K562 (cell line): Measurements from ENCODE around the gene MCIDAS. TPM values are rescaled to one million over a fixed set of nuclear protein-coding genes. Genes with fewer than 3 reads are reported as not detected.

Source experiments
- BACH1 ChIP-seq: fragments of 200-800 bp; sonication (Bioruptor generic); IDR thresholded peaks from 2 replicates; pipeline ENCODE4 v1.6.1; 2016; ENCODE audit warnings: missing genetic modification characterization, missing compliant biosample characterization
- SIRT6 ChIP-seq: IDR thresholded peaks from one replicate; pipeline ENCODE4 v1.6.1; 2012; ENCODE audit warnings: low read depth, mild to moderate bottlenecking, control low read depth, inconsistent platforms, low read length, moderate library complexity
- SP2 ChIP-seq: IDR thresholded peaks from 2 replicates; pipeline ENCODE4 v1.6.1; 2011; ENCODE audit warnings: mild to moderate bottlenecking, low read depth, low read length, moderate library complexity; ENCODE audit not compliant: poor library complexity, severe bottlenecking; ENCODE audit errors: extremely low read depth
- TAL1 ChIP-seq: fragments of 450-650 bp; IDR thresholded peaks from 2 replicates; pipeline ENCODE4 v1.6.1; 2016; ENCODE audit warnings: mild to moderate bottlenecking
- THRAP3 ChIP-seq: fragments of 450-650 bp; IDR thresholded peaks from 2 replicates; pipeline ENCODE4 v1.6.1; 2016; ENCODE audit warnings: mild to moderate bottlenecking, inconsistent platforms, borderline replicate concordance
- ZNF133 ChIP-seq: fragments of 250-450 bp; sonication (Bioruptor Pico); IDR thresholded peaks from 2 replicates; pipeline ENCODE4 v1.4.0; 2020; ENCODE audit warnings: mild to moderate bottlenecking
- polyA plus RNA-seq, 8 experiments: library from polyadenylated mRNA; depleted of rRNA in 4 of 8; stranded (reverse) in 5 of 8; unstranded in 3 of 8; fragments of >200 nt; fragmentation: Nextera tagmentation in 2 of 8; fragmentation: Illumina TruSeq in 1 of 8; extraction: Ambion mirVana in 2 of 8; extraction: Trizol in 1 of 8; gene quantifications; 2 replicates each; pipeline versions ENCODE4 v1.2.1 to v1.2.3, GENCODE V29; 2011 to 2014; ENCODE audit warnings: inconsistent platforms in 1 of 8, missing spikeins in 1 of 8
- total RNA-seq, 7 experiments: library from RNA; depleted of rRNA in 6 of 7; stranded (reverse); fragments of >200 nt in 6 of 7; fragmentation: Illumina TruSeq in 2 of 7; extraction: Trizol in 2 of 7; gene quantifications; 2 replicates each; pipeline versions ENCODE4 v1.2.1 to v1.2.3, GENCODE V29; 2011 to 2021; ENCODE audit warnings: low replicate concordance in 1 of 7
- TF ChIP-seq, protein P1 (sequence below): fragments of 450-650 bp; IDR thresholded peaks from 2 replicates; pipeline ENCODE4 v1.6.1; 2016; ENCODE audit warnings: mild to moderate bottlenecking, moderate library complexity
- TF ChIP-seq, protein P2 (sequence below): fragments of 450-650 bp; formaldehyde crosslinking; conservative IDR thresholded peaks from 2 replicates; pipeline ENCODE4 v1.4.0; 2022; ENCODE audit warnings: mild to moderate bottlenecking, missing genetic modification characterization
- TF ChIP-seq, protein P3 (sequence below): fragments of 250-450 bp; sonication (Bioruptor Pico); IDR thresholded peaks from 2 replicates; pipeline ENCODE4 v1.8.0; 2022; ENCODE audit warnings: moderate library complexity, mild to moderate bottlenecking, inconsistent platforms
- TF ChIP-seq, protein P4 (sequence below): fragments of 250-450 bp; sonication (Bioruptor Pico); IDR thresholded peaks from 2 replicates; pipeline ENCODE4 v1.8.0; 2022; ENCODE audit warnings: inconsistent platforms, mild to moderate bottlenecking, moderate library complexity, borderline replicate concordance

The MCIDAS gene
- total and polyA plus RNA-seq, 9 of the 15 experiments (the other 6 are each of a cell fraction or from before 2014, with no cell fraction given) = 0.07 to 1.5 (median 0.69) TPM

DNA sequence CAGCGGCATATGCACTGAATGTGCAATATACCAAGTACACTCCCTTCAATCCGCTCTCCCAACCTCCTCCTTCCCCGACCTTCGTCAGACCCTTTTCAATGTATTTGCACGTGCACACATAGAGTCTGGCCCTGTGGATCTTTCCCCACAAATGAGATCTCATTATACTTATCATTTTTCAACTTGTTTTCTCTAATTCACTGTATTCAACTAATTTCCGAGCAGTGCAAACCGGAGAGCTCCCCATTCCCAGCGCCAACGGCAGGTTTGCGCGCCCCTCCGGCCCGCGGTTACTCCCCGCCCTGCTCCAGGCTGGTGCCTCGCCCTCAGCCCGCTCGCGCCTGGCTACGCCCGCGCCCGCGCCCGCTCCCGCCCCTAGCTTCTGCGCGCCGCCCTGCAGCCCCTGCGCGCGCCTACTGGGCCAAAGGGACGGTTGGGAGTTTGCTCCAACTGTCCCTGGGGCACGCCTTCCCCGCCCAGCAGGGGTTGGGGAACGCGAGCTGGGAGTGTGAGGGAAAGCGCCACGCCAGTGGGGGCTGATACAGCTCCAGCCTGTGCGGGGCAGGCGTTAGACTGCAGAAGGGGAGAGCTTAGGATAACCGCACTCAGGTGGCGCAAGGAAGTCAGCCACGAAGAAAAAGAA is 50.8 kb downstream of the MCIDAS start (continued):
- TF ChIP-seq, protein P1, sequence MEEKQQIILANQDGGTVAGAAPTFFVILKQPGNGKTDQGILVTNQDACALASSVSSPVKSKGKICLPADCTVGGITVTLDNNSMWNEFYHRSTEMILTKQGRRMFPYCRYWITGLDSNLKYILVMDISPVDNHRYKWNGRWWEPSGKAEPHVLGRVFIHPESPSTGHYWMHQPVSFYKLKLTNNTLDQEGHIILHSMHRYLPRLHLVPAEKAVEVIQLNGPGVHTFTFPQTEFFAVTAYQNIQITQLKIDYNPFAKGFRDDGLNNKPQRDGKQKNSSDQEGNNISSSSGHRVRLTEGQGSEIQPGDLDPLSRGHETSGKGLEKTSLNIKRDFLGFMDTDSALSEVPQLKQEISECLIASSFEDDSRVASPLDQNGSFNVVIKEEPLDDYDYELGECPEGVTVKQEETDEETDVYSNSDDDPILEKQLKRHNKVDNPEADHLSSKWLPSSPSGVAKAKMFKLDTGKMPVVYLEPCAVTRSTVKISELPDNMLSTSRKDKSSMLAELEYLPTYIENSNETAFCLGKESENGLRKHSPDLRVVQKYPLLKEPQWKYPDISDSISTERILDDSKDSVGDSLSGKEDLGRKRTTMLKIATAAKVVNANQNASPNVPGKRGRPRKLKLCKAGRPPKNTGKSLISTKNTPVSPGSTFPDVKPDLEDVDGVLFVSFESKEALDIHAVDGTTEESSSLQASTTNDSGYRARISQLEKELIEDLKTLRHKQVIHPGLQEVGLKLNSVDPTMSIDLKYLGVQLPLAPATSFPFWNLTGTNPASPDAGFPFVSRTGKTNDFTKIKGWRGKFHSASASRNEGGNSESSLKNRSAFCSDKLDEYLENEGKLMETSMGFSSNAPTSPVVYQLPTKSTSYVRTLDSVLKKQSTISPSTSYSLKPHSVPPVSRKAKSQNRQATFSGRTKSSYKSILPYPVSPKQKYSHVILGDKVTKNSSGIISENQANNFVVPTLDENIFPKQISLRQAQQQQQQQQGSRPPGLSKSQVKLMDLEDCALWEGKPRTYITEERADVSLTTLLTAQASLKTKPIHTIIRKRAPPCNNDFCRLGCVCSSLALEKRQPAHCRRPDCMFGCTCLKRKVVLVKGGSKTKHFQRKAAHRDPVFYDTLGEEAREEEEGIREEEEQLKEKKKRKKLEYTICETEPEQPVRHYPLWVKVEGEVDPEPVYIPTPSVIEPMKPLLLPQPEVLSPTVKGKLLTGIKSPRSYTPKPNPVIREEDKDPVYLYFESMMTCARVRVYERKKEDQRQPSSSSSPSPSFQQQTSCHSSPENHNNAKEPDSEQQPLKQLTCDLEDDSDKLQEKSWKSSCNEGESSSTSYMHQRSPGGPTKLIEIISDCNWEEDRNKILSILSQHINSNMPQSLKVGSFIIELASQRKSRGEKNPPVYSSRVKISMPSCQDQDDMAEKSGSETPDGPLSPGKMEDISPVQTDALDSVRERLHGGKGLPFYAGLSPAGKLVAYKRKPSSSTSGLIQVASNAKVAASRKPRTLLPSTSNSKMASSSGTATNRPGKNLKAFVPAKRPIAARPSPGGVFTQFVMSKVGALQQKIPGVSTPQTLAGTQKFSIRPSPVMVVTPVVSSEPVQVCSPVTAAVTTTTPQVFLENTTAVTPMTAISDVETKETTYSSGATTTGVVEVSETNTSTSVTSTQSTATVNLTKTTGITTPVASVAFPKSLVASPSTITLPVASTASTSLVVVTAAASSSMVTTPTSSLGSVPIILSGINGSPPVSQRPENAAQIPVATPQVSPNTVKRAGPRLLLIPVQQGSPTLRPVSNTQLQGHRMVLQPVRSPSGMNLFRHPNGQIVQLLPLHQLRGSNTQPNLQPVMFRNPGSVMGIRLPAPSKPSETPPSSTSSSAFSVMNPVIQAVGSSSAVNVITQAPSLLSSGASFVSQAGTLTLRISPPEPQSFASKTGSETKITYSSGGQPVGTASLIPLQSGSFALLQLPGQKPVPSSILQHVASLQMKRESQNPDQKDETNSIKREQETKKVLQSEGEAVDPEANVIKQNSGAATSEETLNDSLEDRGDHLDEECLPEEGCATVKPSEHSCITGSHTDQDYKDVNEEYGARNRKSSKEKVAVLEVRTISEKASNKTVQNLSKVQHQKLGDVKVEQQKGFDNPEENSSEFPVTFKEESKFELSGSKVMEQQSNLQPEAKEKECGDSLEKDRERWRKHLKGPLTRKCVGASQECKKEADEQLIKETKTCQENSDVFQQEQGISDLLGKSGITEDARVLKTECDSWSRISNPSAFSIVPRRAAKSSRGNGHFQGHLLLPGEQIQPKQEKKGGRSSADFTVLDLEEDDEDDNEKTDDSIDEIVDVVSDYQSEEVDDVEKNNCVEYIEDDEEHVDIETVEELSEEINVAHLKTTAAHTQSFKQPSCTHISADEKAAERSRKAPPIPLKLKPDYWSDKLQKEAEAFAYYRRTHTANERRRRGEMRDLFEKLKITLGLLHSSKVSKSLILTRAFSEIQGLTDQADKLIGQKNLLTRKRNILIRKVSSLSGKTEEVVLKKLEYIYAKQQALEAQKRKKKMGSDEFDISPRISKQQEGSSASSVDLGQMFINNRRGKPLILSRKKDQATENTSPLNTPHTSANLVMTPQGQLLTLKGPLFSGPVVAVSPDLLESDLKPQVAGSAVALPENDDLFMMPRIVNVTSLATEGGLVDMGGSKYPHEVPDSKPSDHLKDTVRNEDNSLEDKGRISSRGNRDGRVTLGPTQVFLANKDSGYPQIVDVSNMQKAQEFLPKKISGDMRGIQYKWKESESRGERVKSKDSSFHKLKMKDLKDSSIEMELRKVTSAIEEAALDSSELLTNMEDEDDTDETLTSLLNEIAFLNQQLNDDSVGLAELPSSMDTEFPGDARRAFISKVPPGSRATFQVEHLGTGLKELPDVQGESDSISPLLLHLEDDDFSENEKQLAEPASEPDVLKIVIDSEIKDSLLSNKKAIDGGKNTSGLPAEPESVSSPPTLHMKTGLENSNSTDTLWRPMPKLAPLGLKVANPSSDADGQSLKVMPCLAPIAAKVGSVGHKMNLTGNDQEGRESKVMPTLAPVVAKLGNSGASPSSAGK = peak; percentile 95
- TF ChIP-seq ZNF133 (CRISPR knock-in tag) (no peak), SIRT6 (no peak), THRAP3 (no peak), SP2 (no peak), BACH1 (tag) (no peak), TAL1 (no peak)
- TF ChIP-seq, protein P2, sequence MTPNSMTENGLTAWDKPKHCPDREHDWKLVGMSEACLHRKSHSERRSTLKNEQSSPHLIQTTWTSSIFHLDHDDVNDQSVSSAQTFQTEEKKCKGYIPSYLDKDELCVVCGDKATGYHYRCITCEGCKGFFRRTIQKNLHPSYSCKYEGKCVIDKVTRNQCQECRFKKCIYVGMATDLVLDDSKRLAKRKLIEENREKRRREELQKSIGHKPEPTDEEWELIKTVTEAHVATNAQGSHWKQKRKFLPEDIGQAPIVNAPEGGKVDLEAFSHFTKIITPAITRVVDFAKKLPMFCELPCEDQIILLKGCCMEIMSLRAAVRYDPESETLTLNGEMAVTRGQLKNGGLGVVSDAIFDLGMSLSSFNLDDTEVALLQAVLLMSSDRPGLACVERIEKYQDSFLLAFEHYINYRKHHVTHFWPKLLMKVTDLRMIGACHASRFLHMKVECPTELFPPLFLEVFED (CRISPR knock-in tag) = no peak
- TF ChIP-seq, protein P3, sequence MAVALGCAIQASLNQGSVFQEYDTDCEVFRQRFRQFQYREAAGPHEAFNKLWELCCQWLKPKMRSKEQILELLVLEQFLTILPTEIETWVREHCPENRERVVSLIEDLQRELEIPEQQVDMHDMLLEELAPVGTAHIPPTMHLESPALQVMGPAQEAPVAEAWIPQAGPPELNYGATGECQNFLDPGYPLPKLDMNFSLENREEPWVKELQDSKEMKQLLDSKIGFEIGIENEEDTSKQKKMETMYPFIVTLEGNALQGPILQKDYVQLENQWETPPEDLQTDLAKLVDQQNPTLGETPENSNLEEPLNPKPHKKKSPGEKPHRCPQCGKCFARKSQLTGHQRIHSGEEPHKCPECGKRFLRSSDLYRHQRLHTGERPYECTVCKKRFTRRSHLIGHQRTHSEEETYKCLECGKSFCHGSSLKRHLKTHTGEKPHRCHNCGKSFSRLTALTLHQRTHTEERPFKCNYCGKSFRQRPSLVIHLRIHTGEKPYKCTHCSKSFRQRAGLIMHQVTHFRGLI (CRISPR knock-in tag) = no peak
- TF ChIP-seq, protein P4, sequence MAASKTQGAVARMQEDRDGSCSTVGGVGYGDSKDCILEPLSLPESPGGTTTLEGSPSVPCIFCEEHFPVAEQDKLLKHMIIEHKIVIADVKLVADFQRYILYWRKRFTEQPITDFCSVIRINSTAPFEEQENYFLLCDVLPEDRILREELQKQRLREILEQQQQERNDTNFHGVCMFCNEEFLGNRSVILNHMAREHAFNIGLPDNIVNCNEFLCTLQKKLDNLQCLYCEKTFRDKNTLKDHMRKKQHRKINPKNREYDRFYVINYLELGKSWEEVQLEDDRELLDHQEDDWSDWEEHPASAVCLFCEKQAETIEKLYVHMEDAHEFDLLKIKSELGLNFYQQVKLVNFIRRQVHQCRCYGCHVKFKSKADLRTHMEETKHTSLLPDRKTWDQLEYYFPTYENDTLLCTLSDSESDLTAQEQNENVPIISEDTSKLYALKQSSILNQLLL (CRISPR knock-in tag) = no peak
